ENCODE data around the gene CMPK1. TPM values are rescaled to one million over a fixed set of nuclear protein-coding genes. Genes with fewer than 3 reads are reported as not detected.

Gene CMPK1
- total and polyA plus RNA-seq, 2 of the 4 experiments (the other 2 are of a cell fraction): 23.1 to 31.9 TPM

GRCh38 chr1:47298025-47298699, 35.4 kb upstream of the CMPK1 start:
- no peak overlapping the region for H3K56ac ChIP-seq (ENCODE audit: extremely low read depth, insufficient read depth, low read length)
- dilution Hi-C loops (cut with HindIII; ENCODE audit: low sequenced_read_pairs, unreplicated experiment): no loop called here
- no peak overlapping the region for H4K5ac ChIP-seq (ENCODE audit: low read depth, low read length)
- H3K23ac ChIP-seq (ENCODE audit: low read depth, low read length): no peak overlapping the region
- no peak overlapping the region for H3K4ac ChIP-seq (ENCODE audit: low read depth, low read length)
- peaks cover 5% of the 10 kb centered on the region; the same call in 1 of the 2 replicates for H3K4me1 ChIP-seq (ENCODE audit: control insufficient read depth, insufficient read depth, low read length)
- in situ Hi-C loops (cut with MboI; ENCODE audit: low sequenced_read_pairs): no loop called here
- no peaks in the 10 kb centered on the region for H3K9me3 ChIP-seq (ENCODE audit: control insufficient read depth, insufficient read depth, low read length)
- peaks cover 3% of the 10 kb centered on the region; the same call in 1 of the 2 replicates for H3K36me3 ChIP-seq (ENCODE audit: control insufficient read depth, insufficient read depth, low read length)
- ChIA-PET CTCF (interaction anchor here (1.2 kb wide), 1 partner anchor 16 kb away, joined by 9 read pairs; the partner anchor contains the start of gene STIL), POLR2A (ENCODE audit: unreplicated experiment) (no interaction called here)
- no peak overlapping the region for H3K27ac ChIP-seq (ENCODE audit: insufficient read depth, low read length)
- H4K20me1 ChIP-seq (ENCODE audit: insufficient read depth, low read length): no peaks in the 10 kb centered on the region
- H2BK120ac ChIP-seq (ENCODE audit: low read depth, low read length): no peak overlapping the region
- intact Hi-C loops (cut with micrococcal nuclease): no loop called here
- DNase-seq: no peak
- H3K9me1 ChIP-seq (ENCODE audit: insufficient read depth, low read length): no peaks in the 10 kb centered on the region
- no peak overlapping the region for H3K18ac ChIP-seq (ENCODE audit: low read depth, low read length)
- no peak overlapping the region for H2AK9ac ChIP-seq (replicated peaks; ENCODE audit: low read depth, low read length, poor library complexity)
- no peak overlapping the region for H3K4me3 ChIP-seq (ENCODE audit: insufficient read depth, low read depth, low read length)
- H2AFZ ChIP-seq (replicated peaks; ENCODE audit: low read length, poor library complexity): no peak overlapping the region
- H2BK20ac ChIP-seq (ENCODE audit: low read depth, low read length): no peak overlapping the region
- no peaks in the 10 kb centered on the region for H3K27me3 ChIP-seq (ENCODE audit: control insufficient read depth, insufficient read depth, low read length)
- no peak overlapping the region for H4K8ac ChIP-seq (ENCODE audit: low read depth in 2 of 2, low read length in 2 of 2)
- H3K4me2 ChIP-seq (ENCODE audit: low read depth, low read length): no peak overlapping the region
- no TSS peak for BruUV-seq (replicated peaks)
- H3K79me1 ChIP-seq (ENCODE audit: low read depth in 1 of 2, low read length in 2 of 2): peaks cover 3 to 4% of the 10 kb centered on the region in 2 experiments; a peak in 2 of 4 replicates
- H3K14ac ChIP-seq (replicated peaks; ENCODE audit: low read depth, low read length): no peak overlapping the region
- no peak overlapping the region for H2AK5ac ChIP-seq (ENCODE audit: low read depth, low read length)
- no peak overlapping the region for H2BK15ac ChIP-seq (ENCODE audit: low read depth, low read length)
- TF ChIP-seq CHD1 (IDR thresholded peaks at IDR 0.05; ENCODE audit: low read depth, low read length): no peak
- TF ChIP-seq, protein P1, sequence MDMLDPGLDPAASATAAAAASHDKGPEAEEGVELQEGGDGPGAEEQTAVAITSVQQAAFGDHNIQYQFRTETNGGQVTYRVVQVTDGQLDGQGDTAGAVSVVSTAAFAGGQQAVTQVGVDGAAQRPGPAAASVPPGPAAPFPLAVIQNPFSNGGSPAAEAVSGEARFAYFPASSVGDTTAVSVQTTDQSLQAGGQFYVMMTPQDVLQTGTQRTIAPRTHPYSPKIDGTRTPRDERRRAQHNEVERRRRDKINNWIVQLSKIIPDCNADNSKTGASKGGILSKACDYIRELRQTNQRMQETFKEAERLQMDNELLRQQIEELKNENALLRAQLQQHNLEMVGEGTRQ (IDR thresholded peaks at IDR 0.05; ENCODE audit: low read depth, low read length): no peak
- TF ChIP-seq BHLHE40 (IDR thresholded peaks at IDR 0.05; ENCODE audit: low read depth, low read length): no peak
- no peak for TF ChIP-seq FOS (IDR thresholded peaks at IDR 0.05; ENCODE audit: low read depth, low read length)
- no peak for TF ChIP-seq RFX5 (IDR thresholded peaks at IDR 0.05; ENCODE audit: low read depth, low read length)
- TF ChIP-seq SMC3 (IDR thresholded peaks at IDR 0.05; ENCODE audit: low read depth, low read length): no peak
- TF ChIP-seq RCOR1 (IDR thresholded peaks at IDR 0.05; ENCODE audit: insufficient replicate concordance, low read length): no peak
- TF ChIP-seq ELK1 (IDR thresholded peaks at IDR 0.05; ENCODE audit: borderline replicate concordance, low read depth, low read length): no peak
- no peak for TF ChIP-seq CTCF (conservative IDR thresholded peaks at IDR 0.05; ENCODE audit: low read depth, low read length)
- no peak for TF ChIP-seq RAD21 (IDR thresholded peaks at IDR 0.05; ENCODE audit: low read length)
- no peak for TF ChIP-seq MXI1 (IDR thresholded peaks at IDR 0.05; ENCODE audit: borderline replicate concordance, low read depth, low read length)
- TF ChIP-seq CEBPB (IDR thresholded peaks at IDR 0.05; ENCODE audit: low read depth, low read length): no peak
- no peak for TF ChIP-seq MAFK (IDR thresholded peaks at IDR 0.05; ENCODE audit: low read depth, low read length)
- TF ChIP-seq NFE2L2 (IDR thresholded peaks at IDR 0.05; ENCODE audit: low read depth, low read length): no peak
- no peak for TF ChIP-seq MAZ (IDR thresholded peaks at IDR 0.05; ENCODE audit: borderline replicate concordance, low read depth, low read length)
- no peak for TF ChIP-seq POLR2A (IDR thresholded peaks at IDR 0.05; ENCODE audit: low read depth, low read length)
- no peak overlapping the region for H4K91ac ChIP-seq (ENCODE audit: insufficient read depth, low read depth, low read length)
- no peak for ATAC-seq (ENCODE audit: low read depth)
- no peak overlapping the region for H3K9ac ChIP-seq (ENCODE audit: low read depth, low read length)
- H2BK5ac ChIP-seq (ENCODE audit: low read depth, low read length, poor library complexity, severe bottlenecking): no peak overlapping the region
